ENCODE results near the gene LAMP1.
A peak's percentile ranks its signal among the peaks of the same experiment; 100 is the strongest.

The LAMP1 gene

DNA sequence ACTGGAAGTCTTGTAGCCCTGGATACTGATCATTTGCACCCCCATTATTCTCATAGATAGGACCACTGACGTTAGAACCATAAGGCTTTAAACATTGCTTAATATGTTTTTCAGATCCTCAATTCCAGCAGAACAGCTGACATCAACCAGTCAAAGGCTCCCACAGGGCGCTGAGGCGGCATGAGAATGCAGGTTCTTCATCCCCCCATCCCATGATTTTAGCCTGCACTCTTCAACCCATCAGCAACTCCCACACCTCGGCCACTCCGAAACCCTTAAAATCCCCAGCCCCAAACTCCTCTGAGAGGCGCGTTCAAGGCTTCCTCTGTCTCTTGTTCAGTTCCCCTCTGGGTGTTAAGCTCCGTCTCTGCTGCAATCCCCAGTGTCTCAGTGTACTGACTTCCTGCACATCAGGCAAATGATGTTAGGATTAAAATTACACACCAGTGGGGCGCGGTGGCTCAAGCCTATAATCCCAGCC is 24.3 kb upstream of the LAMP1 start:
- H3K4me3 ChIP-seq (ENCODE audit: low read depth, low read length): no peak overlapping the region
- TF ChIP-seq, protein P1, sequence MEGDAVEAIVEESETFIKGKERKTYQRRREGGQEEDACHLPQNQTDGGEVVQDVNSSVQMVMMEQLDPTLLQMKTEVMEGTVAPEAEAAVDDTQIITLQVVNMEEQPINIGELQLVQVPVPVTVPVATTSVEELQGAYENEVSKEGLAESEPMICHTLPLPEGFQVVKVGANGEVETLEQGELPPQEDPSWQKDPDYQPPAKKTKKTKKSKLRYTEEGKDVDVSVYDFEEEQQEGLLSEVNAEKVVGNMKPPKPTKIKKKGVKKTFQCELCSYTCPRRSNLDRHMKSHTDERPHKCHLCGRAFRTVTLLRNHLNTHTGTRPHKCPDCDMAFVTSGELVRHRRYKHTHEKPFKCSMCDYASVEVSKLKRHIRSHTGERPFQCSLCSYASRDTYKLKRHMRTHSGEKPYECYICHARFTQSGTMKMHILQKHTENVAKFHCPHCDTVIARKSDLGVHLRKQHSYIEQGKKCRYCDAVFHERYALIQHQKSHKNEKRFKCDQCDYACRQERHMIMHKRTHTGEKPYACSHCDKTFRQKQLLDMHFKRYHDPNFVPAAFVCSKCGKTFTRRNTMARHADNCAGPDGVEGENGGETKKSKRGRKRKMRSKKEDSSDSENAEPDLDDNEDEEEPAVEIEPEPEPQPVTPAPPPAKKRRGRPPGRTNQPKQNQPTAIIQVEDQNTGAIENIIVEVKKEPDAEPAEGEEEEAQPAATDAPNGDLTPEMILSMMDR (IDR thresholded peaks at IDR 0.05; ENCODE audit: low read depth, low read length): no peak

DNA sequence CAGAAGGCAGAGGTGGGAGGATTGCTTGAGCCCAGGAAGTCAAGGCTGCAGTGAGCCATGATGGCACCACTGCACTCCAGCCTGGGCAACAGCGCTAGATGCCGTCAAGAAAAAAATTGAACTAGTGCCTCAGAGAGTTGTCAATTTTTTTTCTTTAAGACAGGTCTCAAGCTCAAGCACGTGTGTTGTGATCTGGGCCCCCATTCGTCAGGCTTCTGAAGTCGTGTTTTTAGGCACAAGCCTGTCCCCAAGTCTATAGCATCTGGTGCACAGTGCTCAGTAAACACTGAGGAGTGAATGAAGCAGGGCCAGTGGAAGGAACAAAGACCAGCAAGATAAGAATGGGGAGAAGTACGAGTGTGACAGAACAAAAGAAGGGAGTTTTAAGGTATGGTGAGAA is 23.7 kb upstream of the LAMP1 start:
- TF ChIP-seq, protein P1 (IDR thresholded peaks at IDR 0.05; ENCODE audit: low read depth, low read length): no peak
- no peak overlapping the region for H3K4me3 ChIP-seq (ENCODE audit: low read depth, low read length)

DNA sequence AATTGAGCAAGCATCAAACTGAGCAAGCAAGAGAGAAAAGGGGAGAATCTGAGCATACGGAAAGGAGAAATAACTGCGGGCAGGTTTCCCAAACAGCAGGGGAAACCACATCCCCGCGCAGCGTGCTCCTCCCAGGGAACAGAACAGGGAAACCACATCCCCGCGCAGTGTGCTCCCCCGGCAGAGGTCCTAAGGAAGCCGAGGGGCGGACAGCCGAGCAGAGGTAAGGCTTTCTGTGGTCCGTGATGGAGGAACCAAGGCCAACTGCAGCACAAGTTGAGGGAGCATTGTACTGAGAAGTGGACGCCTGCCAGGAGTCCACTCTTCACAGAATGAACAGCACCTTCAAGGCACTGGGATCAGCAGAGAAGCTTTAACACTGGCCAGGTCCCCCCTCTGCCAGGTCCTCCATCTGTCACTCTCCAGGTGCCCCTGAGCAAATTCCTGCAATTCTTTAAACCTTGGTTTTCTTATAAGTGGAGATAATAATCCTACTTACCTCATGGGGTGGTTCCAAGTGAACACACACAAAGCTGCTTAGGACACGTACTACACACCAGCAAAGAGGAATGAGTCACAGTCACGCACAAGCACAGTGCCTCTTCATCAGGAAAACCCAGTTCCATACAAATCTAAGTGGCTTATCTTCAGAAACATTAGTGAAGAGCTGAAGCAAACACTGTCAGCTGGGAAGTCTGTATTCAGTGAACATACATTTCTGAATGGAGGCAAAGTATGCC is 23.0 kb upstream of the LAMP1 start:
- TF ChIP-seq, protein P1 (IDR thresholded peaks at IDR 0.05; ENCODE audit: low read depth, low read length): no peak

DNA sequence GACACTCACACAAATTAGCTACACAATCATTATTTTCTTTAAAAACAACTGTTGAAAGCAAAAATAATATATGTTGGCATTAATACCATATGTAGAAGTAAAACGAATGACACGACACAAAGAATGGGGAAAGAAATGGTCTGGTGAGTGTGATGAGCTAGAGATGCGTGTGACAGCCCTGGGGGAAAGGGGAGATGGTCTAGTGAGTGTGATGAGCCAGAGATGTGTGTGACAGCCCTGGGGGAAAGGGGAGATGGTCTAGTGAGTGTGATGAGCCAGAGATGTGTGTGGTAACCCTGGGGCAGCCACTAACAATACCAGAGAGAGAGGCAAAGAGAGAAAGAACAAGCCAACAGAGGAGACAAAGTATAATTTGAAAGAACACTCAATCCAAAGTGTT is 22.3 kb upstream of the LAMP1 start:
- TF ChIP-seq, protein P1 (IDR thresholded peaks at IDR 0.05; ENCODE audit: low read depth, low read length): no peak
- no peak overlapping the region for H3K4me3 ChIP-seq (ENCODE audit: low read depth, low read length)

More for the DNA sequence above, 23.0 kb upstream of the LAMP1 start:
- H3K4me3 ChIP-seq (ENCODE audit: low read depth, low read length): no peak overlapping the region

DNA sequence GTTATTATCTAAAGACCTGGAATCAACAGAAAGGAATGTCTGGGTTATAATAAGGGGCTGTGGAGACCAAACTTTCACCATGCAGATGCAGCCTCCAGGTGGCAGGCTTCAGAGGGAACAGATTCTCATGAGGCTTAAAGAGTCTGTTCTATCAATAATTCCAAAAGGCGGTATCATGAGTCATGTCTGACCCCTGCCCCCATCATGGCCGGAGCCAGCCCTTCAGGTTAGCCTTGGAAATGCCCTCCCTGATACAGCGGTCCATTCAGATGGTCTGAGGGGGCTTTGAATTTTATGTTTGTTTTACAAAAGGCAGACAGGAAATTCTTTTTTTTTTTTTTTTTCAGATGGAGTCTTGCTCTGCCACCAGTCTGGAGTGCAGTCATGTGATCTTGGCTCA is 21.7 kb upstream of the LAMP1 start:
- no peak overlapping the region for H3K4me3 ChIP-seq (ENCODE audit: low read depth, low read length)
- TF ChIP-seq, protein P1 (IDR thresholded peaks at IDR 0.05; ENCODE audit: low read depth, low read length): peak; percentile 39

DNA sequence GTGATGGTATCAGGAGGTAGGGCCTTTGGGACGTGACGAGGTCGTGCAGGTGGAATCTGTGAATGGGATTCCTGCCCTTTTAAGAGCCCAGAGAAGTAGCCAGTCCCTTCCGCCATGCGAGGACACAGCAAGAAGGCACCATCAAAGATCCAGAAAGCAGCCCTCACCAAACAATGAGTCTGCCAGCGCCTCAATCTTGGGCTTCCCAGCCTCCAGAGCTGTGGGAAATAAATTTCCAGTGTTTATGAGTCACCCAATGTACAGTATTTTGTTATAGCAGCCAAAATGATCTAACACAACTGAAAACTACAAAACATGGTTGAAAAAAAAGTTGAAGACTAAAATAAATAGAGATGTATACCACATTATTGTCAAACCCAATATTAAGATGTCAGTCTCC is 16.9 kb upstream of the LAMP1 start:
- TF ChIP-seq, protein P1 (IDR thresholded peaks at IDR 0.05; ENCODE audit: low read depth, low read length): no peak

DNA sequence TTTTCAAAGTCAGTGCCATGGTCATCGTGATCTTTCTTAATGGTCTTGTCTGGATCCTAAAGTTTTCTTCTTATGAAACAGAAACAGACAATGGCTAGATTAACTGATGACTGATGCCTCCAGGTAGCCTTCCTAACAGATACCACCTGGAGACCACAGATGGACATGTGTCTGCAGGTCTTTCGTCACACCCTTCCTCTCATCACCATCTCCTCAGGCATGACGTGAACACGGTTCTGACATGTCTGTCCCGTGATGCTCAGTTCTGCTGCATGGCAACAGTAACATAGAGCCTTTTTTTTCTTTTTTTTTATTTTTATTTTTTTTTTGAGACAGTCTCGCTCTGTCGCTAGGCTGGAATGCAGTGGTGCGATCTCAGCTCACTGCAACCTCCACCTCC is 13.1 kb upstream of the LAMP1 start:
- H3K4me3 ChIP-seq (ENCODE audit: low read depth, low read length): no peak overlapping the region
- TF ChIP-seq, protein P1 (IDR thresholded peaks at IDR 0.05; ENCODE audit: low read depth, low read length): no peak

More for the DNA sequence above, 16.9 kb upstream of the LAMP1 start:
- H3K4me3 ChIP-seq (ENCODE audit: low read depth, low read length): no peak overlapping the region
